ENCODE data around the gene POMT2. TPM values are rescaled to one million over a fixed set of nuclear protein-coding genes. Genes with fewer than 3 reads are reported as not detected.

POMT2 gene
- total RNA-seq, 2 experiments from 2014 or later, result 5.9 to 31.4 TPM

GRCh38 chr14:77231721-77232120, 89.0 kb downstream of the POMT2 start:
- no peaks in the 10 kb centered on the region for H4K20me1 ChIP-seq (ENCODE audit: insufficient read depth, low read length)
- TF ChIP-seq CTCF (conservative IDR thresholded peaks at IDR 0.05; ENCODE audit: low read length), result no peak
- TF ChIP-seq EZH2phosphoT487 (IDR thresholded peaks at IDR 0.05; ENCODE audit: borderline replicate concordance, low read depth, low read length), result no peak
- H3K4me3 ChIP-seq (ENCODE audit: low read depth, low read length, poor library complexity, severe bottlenecking), result no peak overlapping the region
- no peak overlapping the region for H3K4me2 ChIP-seq (ENCODE audit: low read length)
- H3K9me2 ChIP-seq (ENCODE audit: insufficient read depth, low read length), result no peaks in the 10 kb centered on the region
- H3K27ac ChIP-seq (ENCODE audit: low read depth, low read length, poor library complexity, severe bottlenecking), result no peak overlapping the region
- H2AFZ ChIP-seq (ENCODE audit: low read length), result no peak overlapping the region
- POLR2A ChIA-PET, result interaction anchor here (1.6 kb wide), 1 partner anchor 10 kb away, joined by 5 read pairs; no protein-coding TSS in a partner anchor
- BruUV-seq (replicated peaks), result no TSS peak
- no peak for DNase-seq (ENCODE audit: low spot score)
- H3K4me1 ChIP-seq (ENCODE audit: insufficient read depth, low read length, poor library complexity, severe bottlenecking), result no peaks in the 10 kb centered on the region
- no peaks in the 10 kb centered on the region for H3K79me2 ChIP-seq (ENCODE audit: insufficient read depth, low read depth, low read length)
- CTCF ChIA-PET (ENCODE audit: unreplicated experiment), result no interaction called here
- intact Hi-C loops (cut with micrococcal nuclease; ENCODE audit: unreplicated experiment), result no loop called here
- no peaks in the 10 kb centered on the region for H3K36me3 ChIP-seq (ENCODE audit: insufficient read depth, low read length)
- H3K9me3 ChIP-seq (ENCODE audit: low read length), result no peaks in the 10 kb centered on the region

- Histone ChIP-seq H3K36me3 (ENCODE audit: insufficient read depth, low read length) (no peaks in the 10 kb centered on the region), H3K27ac (ENCODE audit: low read depth, low read length, poor library complexity, severe bottlenecking) (no peak overlapping the region), H3K79me2 (ENCODE audit: insufficient read depth, low read depth, low read length) (no peaks in the 10 kb centered on the region), H2AFZ (ENCODE audit: low read length) (no peak overlapping the region), H4K20me1 (ENCODE audit: insufficient read depth, low read length) (no peaks in the 10 kb centered on the region), H3K4me1 (ENCODE audit: insufficient read depth, low read length, poor library complexity, severe bottlenecking) (no peaks in the 10 kb centered on the region), H3K9me3 (ENCODE audit: low read length) (no peaks in the 10 kb centered on the region), H3K9me2 (ENCODE audit: insufficient read depth, low read length) (no peaks in the 10 kb centered on the region), H3K4me3 (ENCODE audit: low read depth, low read length, poor library complexity, severe bottlenecking) (no peak overlapping the region), H3K4me2 (ENCODE audit: low read length) (no peak overlapping the region)
- no TSS peak for BruUV-seq (replicated peaks)
- intact Hi-C loops (cut with micrococcal nuclease; ENCODE audit: unreplicated experiment), result no loop called here
- POLR2A ChIA-PET, result no interaction called here
- TF ChIP-seq EZH2phosphoT487 (IDR thresholded peaks at IDR 0.05; ENCODE audit: borderline replicate concordance, low read depth, low read length) (no peak), CTCF (conservative IDR thresholded peaks at IDR 0.05; ENCODE audit: low read length) (no peak)
- DNase-seq (ENCODE audit: low spot score), result no peak
- CTCF ChIA-PET (ENCODE audit: unreplicated experiment), result no interaction called here
Measured at GRCh38 chr14:77230914-77231313, 89.8 kb downstream of the POMT2 start.

- H3K4me2 ChIP-seq (ENCODE audit: low read length), result no peak overlapping the region
- DNase-seq (ENCODE audit: low spot score), result no peak
- no peak overlapping the region for H3K27ac ChIP-seq (ENCODE audit: low read depth, low read length, poor library complexity, severe bottlenecking)
- H3K4me1 ChIP-seq (ENCODE audit: insufficient read depth, low read length, poor library complexity, severe bottlenecking), result no peaks in the 10 kb centered on the region
- no peaks in the 10 kb centered on the region for H3K79me2 ChIP-seq (ENCODE audit: insufficient read depth, low read depth, low read length)
- no peaks in the 10 kb centered on the region for H4K20me1 ChIP-seq (ENCODE audit: insufficient read depth, low read length)
- ChIA-PET CTCF (ENCODE audit: unreplicated experiment) (no interaction called here), POLR2A (interaction anchor here (0.6 to 0.7 kb wide), 2 partner anchors 228 to 314 kb away, joined by 3 read pairs; no protein-coding TSS in a partner anchor)
- H3K9me3 ChIP-seq (ENCODE audit: low read length), result no peaks in the 10 kb centered on the region
- BruUV-seq (replicated peaks), result no TSS peak
- H3K9me2 ChIP-seq (ENCODE audit: insufficient read depth, low read length), result no peaks in the 10 kb centered on the region
- TF ChIP-seq CTCF (conservative IDR thresholded peaks at IDR 0.05; ENCODE audit: low read length), result no peak
- no peak for TF ChIP-seq EZH2phosphoT487 (IDR thresholded peaks at IDR 0.05; ENCODE audit: borderline replicate concordance, low read depth, low read length)
- no peak overlapping the region for H2AFZ ChIP-seq (ENCODE audit: low read length)
- H3K4me3 ChIP-seq (ENCODE audit: low read depth, low read length, poor library complexity, severe bottlenecking), result no peak overlapping the region
- intact Hi-C loops (cut with micrococcal nuclease; ENCODE audit: unreplicated experiment), result no loop called here
- H3K36me3 ChIP-seq (ENCODE audit: insufficient read depth, low read length), result no peaks in the 10 kb centered on the region
Measured at GRCh38 chr14:77228056-77228455, 92.6 kb downstream of the POMT2 start.
